NCI-H774 (cell line): ENCODE data around the gene PLCB3.

Experiments used
- DNase-seq: peaks from one replicate; lab custom pipeline; 2025; lab: John Stamatoyannopoulos, UW

The PLCB3 gene

DNA sequence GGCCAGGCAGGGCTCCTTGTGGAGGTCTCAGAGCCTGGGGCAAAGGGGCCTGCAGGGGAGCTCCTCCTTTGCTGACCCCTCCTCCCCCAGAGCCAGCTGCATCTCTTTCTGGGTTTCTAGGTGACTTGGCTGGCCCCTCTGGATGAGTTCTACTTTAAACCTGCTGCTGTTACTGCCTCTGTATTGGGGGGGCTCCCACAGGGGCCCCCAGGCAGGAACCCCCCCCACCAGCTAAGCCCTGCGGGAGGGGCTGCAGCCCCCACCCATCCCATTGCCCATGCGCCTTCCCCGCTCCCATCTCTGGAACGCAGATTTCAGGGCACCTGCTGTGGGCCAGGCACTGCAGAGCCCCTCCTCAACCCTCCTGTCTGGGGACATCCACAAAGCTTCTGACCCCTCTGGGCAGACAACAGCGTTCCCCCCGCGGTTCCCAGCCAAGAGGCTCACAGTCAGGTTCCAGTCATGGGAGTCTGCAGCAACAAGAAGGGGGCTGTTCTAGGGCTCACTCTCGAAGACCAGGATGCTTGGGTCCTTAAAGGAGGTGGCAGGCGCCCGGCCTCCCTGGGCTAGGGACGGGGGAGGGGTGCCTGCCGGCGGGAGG is 815 bp upstream of the PLCB3 start:
- DNase-seq: no peak

DNA sequence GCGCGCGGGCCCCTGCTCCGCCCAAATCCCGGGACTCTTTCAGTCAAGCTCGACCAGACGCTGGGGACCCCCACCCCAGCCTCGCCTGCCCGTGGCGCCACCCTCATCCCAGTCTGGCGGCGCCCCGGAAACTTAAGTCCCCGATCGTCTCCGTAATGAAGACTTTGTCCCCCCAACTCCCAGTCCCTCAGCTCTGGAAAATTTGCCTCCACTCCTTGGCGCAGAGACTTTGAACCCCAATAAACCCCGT is 348 bp downstream of the PLCB3 start:
- DNase-seq: no peak

DNA sequence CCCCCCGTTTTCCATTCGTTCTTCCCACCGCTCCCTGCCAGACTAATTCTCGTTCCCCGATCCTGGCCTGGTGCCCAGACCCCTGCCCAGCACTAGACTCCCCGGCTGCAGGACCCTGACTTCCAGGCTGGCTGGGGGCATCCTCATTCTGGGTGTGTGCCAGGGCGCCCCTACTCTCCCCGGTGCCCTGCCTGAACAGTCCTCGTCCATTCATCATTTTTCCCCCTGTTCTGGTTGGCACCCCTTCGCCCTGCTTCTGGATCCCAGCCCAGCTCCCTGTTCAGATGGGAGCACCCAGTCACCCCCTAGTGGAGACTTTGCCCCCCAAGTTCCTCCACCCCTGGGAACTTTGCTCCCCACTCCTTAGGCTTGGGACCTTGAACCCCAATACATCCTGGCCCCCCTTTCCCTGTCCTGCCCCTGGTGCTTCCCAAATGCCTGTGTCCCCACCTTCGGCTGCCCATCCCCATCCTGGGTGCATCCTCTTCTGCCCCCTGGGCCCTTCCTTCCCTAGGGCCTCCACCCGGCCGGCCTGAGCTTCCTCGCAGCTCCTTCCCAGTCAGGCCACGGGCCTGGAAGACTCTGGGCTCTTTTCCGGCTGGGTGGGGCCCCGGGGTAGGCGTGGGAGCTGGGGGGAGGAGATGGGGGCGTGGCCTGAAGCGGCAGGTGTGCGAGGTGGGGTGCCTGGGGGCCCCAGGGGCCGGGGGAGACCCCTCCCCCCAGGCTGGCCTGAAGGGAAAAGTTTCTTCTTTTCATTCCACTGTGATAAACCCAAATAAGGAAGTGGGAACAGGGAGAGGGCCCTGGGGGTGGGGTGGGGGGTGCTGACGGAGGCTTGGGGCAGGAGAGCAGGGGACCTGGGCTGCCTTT is 908 bp downstream of the PLCB3 start:
- peak; percentile 16 for DNase-seq

DNA sequence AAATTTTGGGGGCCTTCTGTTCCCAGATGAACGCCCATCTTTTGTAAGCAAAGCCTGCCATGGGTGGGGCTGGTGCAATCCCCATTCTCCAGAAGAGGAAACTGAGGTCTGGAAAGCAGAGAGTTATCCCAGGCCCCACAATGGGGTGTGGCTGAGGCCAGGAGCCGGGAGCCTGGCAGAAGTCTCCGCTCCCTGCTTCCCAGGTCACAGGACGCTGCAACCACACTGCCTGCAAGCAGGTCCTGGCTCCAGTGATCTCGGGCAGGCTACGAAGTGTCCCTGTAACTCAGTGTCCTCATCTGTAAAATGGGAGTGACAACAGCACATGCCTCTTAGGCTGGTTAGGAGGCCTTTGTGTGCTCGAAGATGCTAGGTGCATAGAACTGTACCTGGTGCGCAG is 1.7 kb downstream of the PLCB3 start:
- no peak for DNase-seq

DNA sequence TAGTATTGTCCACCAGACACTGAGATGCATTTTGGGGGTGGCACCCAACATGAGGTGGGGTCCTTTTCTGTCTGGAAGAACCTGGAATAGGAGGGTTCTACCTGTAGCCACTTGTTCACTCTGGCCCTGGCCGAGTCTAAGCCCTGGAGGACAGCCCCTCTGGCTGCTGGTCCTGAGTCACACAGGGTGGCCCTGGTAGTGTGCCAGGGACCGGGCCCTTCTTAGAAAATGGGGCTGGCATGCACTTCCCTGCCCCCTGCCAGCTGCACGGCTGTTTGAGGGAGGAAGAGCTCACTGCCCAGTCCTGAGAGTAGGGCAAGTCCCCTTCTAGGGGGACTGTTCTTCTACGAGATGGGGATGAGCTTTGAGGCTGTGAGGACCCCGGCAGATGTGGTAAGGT is 2.2 kb downstream of the PLCB3 start:
- no peak for DNase-seq

DNA sequence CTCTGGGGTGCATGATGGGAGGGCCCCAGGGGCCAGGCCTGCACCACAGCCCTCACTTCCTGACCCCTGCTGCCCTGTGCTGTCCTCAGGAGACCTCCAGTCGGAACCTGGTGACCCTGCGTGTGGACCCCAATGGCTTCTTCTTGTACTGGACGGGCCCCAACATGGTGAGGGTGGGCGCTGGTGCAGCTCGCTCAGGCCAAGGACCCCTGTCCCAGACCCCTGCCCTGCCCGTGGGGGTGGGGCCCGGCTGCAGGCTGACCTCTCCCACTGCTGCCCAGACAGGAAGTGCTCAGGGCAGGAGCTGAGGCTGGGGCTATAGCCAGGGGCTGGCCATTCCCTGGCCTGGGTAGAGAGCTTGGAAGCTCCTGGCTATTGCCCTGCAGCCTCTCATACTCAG is 3.0 kb downstream of the PLCB3 start:
- no peak for DNase-seq

DNA sequence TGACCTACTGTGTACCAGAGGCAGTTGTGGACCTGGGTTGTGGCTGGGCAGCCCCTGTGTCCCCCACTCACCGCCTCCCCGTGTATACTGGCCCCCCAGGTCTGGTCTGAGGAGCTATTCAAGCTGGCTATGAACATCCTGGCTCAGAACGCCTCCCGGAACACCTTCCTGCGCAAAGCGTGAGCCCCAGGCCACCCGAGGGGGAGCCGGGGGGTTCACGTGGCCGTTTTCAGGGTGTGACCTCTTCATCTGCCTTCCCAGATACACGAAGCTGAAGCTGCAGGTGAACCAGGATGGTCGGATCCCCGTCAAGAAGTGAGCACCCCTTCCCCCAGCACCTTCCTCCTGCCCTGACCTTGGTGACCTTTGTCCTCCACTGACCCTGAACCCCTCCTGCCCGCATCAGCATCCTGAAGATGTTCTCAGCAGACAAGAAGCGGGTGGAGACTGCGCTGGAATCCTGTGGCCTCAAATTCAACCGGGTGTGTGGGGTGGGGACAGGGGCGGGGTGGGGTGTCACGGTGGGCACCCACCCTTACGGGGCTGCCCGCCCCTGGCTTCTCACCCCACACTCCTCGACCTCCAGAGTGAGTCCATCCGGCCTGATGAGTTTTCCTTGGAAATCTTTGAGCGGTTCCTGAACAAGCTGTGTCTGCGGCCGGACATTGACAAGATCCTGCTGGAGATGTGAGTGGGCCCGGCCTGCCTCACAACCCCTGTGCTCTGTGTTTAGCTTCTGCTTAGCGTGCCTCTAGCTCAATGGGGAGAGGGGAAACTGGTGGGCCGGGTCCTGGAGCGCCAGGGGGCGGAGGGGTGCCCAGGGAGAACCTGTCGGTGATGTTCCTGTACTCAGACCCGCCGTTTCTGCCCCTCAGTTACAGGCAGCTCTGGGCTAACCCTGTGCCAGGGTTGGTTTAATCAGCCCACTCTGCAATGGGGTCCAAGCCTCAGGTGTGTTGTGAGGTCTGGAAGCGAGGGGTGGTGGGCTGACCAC is 4.1 kb downstream of the PLCB3 start:
- no peak for DNase-seq

DNA sequence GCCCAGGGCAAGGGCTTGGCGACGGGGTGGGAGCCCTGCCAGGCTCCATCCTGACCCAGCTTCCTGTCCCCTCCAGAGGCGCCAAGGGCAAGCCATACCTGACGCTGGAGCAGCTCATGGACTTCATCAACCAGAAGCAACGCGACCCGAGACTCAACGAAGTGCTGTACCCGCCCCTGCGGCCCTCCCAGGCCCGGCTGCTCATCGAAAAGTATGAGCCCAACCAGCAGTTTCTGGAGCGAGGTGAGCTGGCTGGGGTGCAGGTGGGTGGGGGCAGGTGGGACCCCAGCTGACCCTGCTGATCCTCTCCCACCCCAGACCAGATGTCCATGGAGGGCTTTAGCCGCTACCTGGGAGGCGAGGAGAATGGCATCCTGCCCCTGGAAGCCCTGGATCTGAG is 5.0 kb downstream of the PLCB3 start:
- DNase-seq: no peak

DNA sequence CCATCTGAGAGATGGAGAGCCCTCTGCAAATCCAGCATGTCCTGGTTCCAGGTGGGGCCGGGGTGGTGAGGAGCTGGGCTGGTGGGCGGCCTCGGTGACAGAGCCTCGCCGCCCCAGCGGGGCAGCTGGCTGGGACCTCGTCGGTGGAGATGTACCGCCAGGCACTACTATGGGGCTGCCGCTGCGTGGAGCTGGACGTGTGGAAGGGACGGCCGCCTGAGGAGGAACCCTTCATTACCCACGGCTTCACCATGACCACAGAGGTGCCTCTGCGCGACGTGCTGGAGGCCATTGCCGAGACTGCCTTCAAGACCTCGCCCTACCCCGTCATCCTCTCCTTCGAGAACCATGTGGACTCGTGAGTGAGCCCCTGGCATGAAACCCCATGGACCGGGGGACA is 7.0 kb downstream of the PLCB3 start:
- no peak for DNase-seq

DNA sequence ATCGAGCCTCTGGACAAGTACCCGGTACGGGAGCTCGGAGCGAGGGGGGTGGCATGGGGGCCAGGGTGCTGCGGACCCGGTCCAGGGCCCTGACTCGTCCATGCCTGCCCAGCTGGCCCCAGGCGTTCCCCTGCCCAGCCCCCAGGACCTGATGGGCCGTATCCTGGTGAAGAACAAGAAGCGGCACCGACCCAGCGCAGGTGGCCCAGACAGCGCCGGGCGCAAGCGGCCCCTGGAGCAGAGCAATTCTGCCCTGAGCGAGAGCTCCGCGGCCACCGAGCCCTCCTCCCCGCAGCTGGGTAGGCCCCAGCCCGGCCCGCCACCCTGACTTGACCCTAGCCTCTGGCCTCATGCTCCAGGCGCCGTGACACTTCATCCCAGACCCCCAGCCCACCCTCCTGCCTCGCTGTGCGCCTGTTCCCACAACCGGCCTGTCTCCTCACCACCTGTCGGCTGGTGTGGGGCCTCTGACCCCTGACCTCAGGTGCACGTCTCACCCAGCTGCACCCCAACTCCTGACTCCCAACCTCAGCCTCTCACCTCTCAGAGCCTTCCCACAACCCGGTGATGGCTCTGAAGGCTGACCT is 7.7 kb downstream of the PLCB3 start:
- no peak for DNase-seq

DNA sequence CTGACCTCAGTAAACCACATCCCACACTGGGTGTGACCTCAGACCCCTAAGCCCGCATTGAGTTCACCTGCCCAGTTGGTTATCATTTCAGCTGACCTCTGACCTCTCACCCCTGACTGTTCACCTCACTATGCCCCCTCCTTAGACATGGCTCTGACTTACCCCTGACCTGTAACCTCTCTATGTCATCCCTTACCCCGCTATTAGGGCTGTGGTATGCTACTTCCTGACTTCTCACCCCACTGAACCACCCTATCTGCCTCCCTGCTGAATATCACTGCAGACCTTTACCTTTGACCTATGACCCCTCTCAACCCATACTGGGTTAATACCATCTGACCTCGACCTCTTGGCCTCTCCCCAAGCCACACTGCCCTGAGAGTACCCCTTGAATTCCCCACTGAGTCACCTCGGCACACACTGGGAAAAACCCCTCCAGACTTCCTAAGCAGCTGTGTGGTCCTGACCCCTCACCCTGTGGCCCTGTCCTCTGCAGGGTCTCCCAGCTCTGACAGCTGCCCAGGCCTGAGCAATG is 8.3 kb downstream of the PLCB3 start:
- no peak for DNase-seq

DNA sequence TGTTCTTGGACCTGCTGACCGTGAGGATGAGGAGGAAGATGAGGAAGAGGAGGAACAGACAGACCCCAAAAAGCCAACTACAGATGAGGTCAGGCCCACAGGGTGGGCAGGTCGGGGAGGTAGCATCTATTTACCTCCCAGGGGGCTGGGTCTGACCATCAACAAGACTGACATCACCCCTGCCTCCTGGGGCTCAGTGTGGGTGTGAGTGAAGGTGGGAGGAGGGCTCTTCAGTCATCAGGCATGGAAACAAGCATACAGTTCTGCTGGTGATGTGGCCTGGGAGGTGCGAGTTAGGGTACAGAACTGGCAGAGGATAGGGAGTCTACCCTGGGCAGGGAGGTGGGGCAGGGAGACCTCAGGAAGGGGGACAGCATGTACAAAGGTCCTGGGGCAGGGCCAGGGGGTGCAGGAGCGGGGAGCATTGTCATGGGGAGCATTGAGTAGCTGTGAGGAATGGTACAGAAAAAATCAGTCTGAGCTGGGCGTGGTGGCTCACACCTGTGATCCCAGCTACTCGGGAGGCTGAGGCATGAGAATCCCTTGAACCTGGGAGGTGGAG is 8.9 kb downstream of the PLCB3 start:
- no peak for DNase-seq

DNA sequence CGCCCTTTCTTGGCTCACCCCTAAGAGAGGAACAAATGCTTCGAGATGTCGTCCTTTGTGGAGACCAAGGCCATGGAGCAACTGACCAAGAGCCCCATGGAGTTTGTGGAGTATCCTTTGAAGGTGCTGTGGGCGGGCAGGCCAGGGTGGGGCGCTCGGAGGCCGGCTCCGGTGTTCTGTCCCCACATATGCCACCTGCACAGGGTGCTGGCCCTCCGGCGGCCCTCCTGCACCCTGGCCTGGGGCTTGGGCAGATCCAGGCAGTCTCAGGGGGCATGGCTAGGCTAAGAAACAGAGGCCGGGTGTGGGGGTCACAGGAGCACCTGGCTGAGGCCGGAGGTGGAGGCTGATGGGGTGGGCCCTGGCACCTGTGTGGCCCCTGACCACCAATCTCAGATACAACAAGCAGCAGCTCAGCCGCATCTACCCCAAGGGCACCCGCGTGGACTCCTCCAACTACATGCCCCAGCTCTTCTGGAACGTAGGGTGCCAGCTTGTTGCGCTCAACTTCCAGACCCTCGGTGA is 10.3 kb downstream of the PLCB3 start:
- no peak for DNase-seq

DNA sequence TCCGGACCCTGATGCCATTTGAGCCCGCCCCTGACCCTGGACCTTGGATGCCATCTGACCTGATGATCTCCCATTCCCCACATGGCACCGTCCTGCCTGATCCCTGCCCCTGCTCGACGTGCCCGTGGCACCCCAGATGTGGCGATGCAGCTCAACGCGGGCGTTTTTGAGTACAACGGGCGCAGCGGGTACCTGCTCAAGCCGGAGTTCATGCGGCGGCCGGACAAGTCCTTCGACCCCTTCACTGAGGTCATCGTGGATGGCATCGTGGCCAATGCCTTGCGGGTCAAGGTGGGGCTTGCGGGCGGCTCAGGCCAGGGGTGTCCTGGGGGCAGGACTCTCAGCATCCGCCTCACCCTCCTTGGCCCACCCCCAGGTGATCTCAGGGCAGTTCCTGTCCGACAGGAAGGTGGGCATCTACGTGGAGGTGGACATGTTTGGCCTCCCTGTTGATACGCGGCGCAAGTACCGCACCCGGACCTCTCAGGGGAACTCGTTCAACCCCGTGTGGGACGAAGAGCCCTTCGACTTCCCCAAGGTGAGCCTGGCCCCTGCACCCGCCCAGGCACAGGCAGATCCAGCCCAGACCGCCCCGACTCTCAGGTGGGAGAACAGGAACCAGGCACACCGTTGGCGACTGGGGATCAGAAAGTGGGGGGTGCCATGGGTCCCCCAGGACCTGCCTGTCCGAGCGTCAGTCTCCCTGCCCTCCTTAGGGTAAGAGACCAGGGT is 11.1 kb downstream of the PLCB3 start:
- no peak for DNase-seq

DNA sequence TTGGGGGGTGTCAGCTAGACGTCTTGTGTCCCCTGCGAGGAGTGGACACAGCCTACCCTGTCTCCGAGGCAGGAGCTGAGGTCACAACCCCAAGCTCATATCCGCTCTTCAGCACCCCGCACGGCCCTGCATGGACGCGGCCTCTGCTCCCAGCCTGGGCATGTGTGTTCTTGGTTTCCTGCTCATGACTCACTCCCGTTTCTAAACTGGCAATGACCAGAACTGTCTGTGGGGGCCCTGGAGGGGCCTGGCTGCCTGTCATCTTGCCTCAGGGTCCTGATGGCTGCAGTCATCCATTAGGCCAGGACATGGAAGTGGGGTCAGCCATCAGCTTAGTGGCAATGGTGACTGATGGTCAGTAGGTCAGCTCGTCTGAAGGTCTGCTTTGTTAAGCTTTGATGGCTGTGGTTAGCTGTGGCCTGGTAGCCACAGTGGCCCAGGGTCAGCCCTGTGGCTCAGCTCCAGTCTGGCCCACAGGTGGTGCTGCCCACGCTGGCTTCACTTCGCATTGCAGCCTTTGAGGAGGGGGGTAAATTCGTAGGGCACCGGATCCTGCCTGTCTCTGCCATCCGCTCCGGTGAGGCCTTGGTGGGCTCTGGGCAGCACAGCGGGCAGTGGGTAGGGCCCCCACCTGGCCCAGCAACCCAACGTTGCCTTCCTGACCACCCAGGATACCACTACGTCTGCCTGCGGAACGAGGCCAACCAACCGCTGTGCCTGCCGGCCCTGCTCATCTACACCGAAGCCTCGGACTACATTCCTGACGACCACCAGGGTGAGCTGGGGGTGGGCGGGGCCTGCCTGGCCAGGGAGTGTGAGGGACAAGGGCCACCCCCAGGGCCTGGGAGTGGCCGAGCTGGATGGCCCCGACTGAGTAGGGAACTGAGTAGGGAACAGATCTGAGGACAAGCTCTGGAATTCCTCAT is 12.0 kb downstream of the PLCB3 start:
- DNase-seq: no peak

DNA sequence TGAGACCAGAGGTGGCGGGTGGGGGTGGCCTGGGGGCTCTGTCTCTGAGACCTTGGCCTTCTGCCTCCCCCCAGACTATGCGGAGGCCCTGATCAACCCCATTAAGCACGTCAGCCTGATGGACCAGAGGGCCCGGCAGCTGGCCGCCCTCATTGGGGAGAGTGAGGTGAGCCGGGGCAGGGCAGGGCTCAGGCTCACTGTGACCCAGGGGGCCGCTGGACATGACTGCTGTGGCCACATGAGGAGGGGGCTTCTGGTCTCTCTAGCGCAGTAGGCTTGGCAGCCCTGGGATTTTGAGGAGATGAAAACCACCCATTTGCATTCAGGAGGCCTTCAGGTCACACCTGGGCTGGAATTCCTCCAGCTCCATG is 12.6 kb downstream of the PLCB3 start:
- no peak for DNase-seq

DNA sequence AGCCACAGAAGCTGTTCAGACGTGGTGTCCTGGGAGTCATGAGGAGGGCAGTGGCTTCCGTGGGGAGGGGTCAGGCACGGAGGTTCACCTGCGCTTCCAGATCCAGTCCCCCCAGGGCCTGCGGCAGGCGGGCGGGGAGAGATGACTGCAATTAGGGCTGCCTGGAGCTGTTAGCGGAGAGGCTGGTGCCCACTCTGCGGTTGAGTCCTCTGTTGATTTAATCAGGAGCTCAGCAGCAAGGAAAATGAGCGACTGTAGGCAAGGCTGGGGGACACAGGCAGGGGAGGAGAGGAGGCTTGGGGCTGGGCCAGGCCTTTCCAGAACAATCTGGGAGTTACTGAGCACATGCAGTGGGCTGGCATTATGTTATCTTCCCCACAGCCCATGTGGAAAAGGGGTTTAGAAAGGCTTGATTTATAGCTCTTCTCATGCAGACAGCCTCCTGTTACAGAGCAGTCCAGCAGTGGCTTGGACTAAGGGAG is 13.1 kb downstream of the PLCB3 start:
- no peak for DNase-seq

DNA sequence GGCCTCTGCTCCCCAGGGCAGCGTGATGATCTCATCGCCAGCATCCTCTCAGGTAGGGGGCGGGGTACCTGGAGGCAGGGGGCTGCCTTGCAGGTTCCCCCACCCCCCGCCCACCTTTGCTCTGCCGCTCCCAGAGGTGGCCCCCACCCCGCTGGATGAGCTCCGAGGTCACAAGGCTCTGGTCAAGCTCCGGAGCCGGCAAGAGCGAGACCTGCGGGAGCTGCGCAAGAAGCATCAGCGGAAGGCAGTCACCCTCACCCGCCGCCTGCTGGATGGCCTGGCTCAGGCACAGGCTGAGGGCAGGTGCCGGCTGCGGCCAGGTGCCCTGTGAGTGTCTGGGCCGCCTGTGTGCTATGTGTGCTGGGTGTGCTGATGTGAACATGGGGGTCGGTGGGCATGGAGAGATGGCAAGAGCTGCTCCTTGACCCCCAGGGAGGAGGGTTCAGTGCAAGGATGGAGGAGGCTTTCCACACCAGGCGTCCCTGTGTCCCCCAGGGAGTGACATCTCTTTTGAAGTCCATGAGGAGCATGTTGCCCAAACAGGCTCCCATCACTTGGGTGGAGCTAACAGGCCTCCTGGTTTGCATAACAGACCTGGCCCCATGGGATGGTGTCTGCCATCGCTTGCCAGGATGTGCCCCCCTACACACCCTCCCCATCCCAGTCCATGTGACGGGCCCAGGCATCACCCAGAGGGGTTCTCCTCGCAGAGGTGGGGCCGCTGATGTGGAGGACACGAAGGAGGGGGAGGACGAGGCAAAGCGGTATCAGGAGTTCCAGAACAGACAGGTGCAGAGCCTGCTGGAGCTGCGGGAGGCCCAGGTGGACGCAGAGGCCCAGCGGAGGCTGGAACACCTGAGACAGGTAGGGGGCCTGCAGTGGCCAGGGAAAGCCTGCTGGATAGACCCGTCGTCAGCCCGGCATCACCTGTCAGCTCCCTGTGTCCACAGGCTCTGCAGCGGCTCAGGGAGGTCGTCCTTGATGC is 14.1 kb downstream of the PLCB3 start:
- DNase-seq: no peak

DNA sequence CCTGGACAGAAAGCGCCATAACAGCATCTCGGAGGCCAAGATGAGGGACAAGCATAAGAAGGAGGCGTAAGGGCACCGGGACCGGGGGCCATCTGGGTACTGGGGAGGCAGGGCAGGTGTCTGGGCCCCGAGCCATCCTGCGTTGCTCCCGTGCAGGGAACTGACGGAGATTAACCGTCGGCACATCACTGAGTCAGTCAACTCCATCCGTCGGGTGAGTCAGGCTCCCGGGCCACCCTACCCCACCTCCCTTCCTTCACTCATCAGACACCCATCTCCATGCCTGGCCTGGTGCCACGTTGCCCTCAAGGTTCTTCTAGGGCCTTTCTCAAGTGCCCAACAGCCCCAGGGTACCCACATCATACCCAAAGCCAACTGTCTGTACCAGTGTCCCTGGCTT is 15.0 kb downstream of the PLCB3 start:
- DNase-seq: no peak
